PC-9 (cell line): ENCODE measurements around the gene BLOC1S1.

ENCODE experiments used
- EZH2 ChIP-seq: fragments of 200-600 bp; sonication (generic); IDR thresholded peaks from 2 replicates; pipeline ENCODE4 v1.8.0; 2017; ENCODE audit warnings: antibody characterized with exemption, low read depth
- TF ChIP-seq, protein P1 (sequence below): fragments of 200-600 bp; sonication (generic); conservative IDR thresholded peaks from 2 replicates; pipeline ENCODE4 v1.6.1; 2017; ENCODE audit warnings: mixed run types, antibody characterized with exemption, mild to moderate bottlenecking, moderate library complexity

DNA sequence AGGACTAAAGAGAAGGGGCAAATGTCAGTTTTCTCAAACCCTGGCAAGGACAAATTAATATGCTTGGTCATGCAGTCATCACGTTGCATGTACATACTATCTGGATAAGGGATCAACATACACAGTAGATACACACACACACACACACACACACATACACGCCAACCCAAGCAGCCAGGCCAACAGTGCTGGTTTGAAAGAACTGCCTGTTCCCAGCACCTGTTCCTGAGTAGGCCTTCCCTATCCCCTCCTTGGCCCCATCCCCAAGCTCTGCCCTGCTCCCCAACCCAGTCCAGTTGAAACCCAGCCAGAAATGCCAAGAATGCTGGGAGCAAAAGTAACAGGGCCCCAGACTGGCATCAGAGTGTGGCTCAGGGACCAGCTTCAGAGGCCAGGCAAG lies 12.6 kb upstream of the BLOC1S1 start:
- TF ChIP-seq, protein P1, sequence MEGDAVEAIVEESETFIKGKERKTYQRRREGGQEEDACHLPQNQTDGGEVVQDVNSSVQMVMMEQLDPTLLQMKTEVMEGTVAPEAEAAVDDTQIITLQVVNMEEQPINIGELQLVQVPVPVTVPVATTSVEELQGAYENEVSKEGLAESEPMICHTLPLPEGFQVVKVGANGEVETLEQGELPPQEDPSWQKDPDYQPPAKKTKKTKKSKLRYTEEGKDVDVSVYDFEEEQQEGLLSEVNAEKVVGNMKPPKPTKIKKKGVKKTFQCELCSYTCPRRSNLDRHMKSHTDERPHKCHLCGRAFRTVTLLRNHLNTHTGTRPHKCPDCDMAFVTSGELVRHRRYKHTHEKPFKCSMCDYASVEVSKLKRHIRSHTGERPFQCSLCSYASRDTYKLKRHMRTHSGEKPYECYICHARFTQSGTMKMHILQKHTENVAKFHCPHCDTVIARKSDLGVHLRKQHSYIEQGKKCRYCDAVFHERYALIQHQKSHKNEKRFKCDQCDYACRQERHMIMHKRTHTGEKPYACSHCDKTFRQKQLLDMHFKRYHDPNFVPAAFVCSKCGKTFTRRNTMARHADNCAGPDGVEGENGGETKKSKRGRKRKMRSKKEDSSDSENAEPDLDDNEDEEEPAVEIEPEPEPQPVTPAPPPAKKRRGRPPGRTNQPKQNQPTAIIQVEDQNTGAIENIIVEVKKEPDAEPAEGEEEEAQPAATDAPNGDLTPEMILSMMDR: no peak
- TF ChIP-seq EZH2: no peak
